NCI-H345 treated with DMSO at 0.1 percent for 48 hours (cell line): Measurements from ENCODE around the gene GINS3.

ENCODE experiments used
- DNase-seq: peaks from one replicate; lab custom pipeline; 2025; ENCODE audit not compliant: unreplicated experiment; lab: John Stamatoyannopoulos, UW

GINS3 gene

DNA sequence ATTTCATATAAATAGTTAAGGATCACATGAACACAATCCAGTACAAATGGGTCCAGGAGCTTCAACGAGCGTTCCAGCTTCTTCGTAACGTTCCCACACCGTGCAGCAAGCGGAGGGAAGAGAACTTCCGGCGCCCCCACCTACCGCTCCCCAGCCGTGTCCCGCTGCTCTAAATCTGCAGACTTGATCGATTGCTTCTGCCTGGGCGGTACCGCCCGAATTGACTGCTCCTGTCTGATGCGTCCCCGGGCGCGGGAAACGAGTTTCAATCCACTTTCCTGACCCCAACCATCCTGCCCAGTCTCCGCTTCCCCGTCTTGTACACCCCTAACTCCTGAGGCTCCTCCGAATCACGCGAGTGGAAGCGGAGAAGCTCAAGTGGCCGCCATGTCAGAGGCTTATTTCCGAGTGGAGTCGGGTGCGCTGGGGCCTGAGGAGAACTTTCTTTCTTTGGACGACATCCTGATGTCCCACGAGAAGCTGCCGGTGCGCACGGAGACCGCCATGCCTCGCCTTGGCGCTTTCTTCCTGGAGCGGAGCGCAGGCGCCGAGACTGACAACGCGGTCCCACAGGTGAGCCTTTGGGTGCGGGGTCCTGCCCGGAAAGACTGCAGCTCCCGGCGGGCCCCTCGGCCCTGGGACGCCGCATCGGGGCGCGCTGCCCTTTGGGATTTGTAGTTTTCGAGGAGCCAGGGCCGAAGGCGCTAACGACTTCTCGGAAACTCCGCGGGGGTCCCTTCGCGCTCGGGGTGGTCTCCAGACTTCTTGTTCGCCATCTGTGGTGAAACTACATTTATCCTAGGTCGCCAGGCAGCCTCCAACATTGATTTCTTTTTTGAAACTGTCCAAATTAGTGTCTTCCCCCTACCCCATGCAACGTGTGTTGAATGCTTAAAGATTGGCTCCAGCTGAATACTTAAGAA lies at the start of gene GINS3:
Gene GINS3, plus strand, starts transcription at position 257 of the 923 bp plus-strand sequence. Its CDS starts 131 bp downstream, at position 388.
- DNase-seq = peak; percentile 77

- DNase-seq = no peak
Observed at GRCh38 chr16:58343562-58343961, 48.7 kb upstream of the GINS3 start.

- no peak for DNase-seq
Observed at GRCh38 chr16:58345574-58346354, 46.5 kb upstream of the GINS3 start.

DNA sequence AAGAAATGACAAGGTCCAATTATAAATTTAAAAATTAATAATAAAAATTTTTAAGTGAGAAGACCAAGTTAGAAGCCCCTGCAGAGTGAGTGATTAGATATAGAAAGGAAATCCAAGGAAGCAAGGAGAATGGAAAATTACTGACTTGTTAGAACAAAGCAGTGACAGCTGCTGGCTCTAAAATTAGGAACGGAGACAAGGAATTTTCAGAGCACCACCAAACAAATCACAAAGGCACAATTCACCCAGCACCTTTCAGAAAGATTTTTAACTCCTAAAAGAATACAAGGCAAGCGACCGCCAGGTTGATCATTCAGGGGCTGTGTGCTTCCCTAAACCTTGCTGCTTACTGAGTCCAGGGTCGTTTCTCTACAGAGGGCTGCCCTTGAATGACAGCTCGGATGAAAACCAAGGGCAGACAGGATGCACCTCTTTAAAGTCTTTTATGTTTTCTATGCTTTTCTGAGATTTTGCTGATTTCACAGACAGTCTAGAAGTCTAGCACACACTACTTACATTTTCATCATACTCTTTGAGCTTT lies 45.4 kb upstream of the GINS3 start:
- DNase-seq = no peak

GRCh38 chr16:58348986-58349385 lies 43.3 kb upstream of the GINS3 start:
- DNase-seq = no peak

GRCh38 chr16:58352690-58353089 lies 39.6 kb upstream of the GINS3 start:
- DNase-seq = no peak

DNA sequence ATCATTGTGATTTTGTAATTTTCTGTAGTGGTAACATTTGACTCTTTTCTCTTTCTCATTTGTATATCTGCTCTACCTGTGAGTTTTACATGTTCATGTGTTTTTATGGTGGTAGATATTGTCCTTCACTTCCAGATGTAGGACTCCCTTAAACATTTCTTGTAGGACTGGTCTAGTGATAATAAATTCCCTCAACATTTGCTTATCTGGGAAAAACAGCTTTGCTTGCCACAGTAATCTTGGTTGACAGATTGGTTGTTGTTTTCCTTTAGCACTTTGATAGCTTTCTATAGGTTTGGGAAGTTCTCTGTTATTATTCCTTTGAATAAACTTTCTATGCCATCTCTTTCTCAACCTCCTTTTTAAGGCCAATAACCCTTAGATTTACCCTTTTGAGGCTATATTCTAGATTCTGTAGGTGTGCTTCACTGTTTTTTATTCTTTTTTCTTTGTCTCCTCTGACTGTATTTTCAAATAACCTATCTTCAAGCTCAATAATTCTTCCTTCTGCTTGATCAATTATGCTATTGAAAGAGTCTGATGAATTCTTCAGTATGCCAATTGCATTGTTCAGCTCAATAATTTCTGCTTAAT lies 32.1 kb upstream of the GINS3 start:
- DNase-seq = no peak

GRCh38 chr16:58361726-58362125 lies 30.5 kb upstream of the GINS3 start:
- DNase-seq = no peak

GRCh38 chr16:58363746-58364393 lies 28.4 kb upstream of the GINS3 start:
- no peak for DNase-seq

DNA sequence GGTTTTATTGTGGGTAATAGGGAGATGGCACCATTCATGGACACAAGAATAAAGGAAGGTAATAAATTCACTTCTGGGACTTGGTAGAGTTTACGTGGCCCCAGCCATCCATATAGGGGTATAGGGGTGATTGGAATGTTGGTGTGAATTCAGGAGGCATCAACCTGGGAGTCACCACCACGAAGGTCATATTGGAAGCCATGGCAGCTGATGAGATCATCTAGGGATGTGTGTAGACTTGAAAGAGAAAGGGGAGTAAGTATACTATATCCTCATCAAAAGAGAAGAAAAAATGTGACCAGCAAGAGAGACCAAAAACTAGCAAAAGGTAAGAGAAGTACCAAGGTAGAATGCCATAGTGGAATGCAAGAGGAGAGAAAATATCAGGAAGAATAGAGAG lies 26.6 kb upstream of the GINS3 start:
- no peak for DNase-seq

DNA sequence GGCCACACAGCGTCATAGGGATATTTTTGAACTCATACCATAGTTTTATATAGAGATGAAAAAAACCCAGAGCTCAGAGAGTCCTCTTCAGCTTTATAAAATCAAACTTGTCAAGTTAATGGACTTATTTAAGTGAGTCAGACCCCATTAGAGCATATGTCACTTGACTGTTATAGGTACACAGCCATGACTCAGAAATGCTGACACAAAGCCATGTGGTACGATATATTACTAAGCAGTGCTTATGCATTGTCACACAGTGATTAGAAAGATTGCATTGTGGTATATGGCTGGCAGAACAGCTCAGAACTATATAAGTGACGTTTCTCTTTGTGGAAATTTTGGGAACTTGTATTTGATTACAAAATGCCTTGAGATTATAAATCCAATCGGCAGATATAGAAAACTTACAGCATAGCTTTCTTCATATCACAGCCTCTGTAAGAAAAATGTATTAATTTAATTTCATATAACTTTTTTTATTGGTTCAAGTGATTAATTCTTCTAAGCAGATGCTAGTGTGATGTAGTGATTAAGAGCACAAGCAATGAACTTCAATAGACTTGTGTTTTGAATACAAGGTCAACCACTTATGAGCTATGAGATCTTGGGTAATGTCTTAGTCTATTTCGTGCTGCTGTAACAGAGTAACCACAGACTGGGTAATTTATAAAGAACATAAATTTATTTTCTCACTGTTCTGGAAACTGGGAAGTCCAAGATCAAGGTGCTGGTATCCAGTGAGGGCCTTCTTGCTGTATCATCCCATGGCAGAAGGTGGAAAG lies 25.8 kb upstream of the GINS3 start:
- DNase-seq = no peak

DNA sequence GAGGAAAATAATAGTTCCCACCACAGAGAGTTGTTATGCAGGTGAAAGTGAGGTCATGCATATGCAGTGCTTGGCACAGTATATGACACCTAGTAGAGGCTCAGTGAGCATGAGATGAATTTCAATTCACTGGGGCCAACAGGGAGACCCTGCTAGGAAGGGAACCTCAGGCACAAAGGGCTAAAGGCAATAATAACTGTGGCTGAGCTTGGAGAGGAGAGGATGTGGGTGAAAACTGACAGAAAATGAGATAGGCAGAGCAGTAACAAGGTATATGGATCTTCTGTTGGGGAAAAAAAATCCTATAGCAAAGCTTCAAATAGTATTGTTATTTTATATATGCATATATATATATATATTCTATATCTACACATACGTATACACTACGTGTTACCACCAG lies 25.0 kb upstream of the GINS3 start:
- no peak for DNase-seq

GRCh38 chr16:58371841-58372240 lies 20.4 kb upstream of the GINS3 start:
- no peak for DNase-seq

DNA sequence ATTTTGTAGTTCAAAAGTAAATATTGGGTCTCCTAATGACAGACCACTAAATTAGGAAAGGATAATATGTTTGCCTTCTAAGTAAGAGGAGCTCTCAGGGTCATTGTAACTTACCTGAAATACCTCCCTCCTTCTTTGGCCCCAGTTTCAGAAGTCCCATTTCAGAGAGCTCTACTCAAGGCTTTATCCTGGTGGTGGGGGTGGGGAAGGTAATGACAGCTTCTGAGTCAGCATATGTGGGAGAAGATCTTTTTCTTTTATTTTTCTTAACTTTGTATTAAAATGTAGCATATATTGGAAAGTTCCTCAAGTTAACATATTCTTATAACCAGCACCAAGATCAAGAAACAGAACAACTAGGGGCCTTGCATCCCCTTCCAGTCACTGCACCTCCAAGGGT lies 16.9 kb upstream of the GINS3 start:
- no peak for DNase-seq

DNA sequence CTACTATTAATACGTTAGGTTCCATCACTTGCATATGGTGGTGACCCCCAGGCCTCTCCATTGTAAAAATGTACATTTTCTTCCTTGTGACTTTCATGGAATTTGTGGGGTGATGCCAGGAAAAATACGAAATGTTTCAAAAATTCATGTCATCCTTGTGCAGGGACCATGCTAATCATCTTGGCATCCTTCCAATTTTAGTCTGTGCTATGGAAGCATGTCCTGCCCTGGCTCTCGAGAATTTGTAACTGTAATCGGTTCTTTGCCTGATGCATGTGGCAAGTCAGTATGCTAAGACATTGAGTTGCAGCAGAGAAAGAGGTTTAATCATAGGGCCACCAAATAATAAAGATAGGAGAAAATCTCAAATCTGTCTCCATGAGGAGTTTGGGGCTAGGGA lies 14.3 kb upstream of the GINS3 start:
- DNase-seq = no peak

DNA sequence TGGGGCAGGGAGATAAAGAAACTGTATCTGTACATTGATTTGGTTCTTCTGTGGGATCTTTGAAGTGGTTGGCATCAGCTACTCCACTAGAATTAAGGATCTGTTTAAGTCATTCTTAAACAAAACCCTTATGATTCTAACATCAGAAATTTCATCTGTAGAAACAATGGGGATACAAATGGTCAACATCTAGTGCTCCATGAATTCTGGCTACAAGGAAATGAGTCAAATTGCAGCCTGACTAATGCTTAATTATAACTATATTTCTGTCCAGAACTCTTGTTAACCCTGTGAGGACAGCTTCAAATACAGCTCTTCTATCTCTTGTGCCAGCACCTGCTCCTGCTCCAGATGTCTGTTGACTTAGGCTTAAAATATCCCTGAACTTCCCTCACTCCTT lies 13.9 kb upstream of the GINS3 start:
- DNase-seq = no peak

DNA sequence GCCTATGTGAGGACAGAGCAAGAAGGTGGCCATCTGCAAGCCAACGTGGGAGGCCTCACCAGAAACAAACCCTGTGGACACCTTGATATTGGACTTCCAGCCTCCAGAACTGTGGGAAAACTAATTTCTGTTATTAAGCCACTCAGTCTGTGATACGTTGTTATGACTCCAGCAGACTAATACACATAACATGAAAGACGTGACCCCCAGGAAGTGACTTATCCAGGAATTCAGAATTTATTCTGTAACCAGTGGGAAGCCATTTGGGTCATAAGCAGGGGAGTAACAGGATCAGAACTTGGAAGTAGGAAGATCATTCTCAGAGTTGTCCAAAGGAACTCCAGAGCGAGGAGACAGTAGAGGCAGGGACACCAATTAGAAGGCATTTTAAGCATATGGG lies 12.5 kb upstream of the GINS3 start:
- DNase-seq = no peak

- DNase-seq = no peak
Observed at GRCh38 chr16:58381661-58382060, 10.6 kb upstream of the GINS3 start.

GRCh38 chr16:58384437-58385055 lies 7.7 kb upstream of the GINS3 start:
- DNase-seq = no peak
